COLO829 (cell line): ENCODE measurements around the gene SDCCAG8.
A peak's percentile ranks its signal among the peaks of the same experiment; 100 is the strongest.
"Not testable (repeated sequence)": the region's sequence is repeated elsewhere in the genome, so short reads cannot be mapped to it uniquely, and the experiment has no call there.

ENCODE experiments used
- DNase-seq: peaks from one replicate; pipeline ENCODE4 v3.0.0; 2012; ENCODE audit warnings: low spot score

SDCCAG8 gene

GRCh38 chr1:243255791-243256512, at the start of gene SDCCAG8:
SDCCAG8 (plus strand) TSS chr1:243256041; CDS start chr1:243256174, 133 bp downstream.
- peak; percentile 97 for DNase-seq

GRCh38 chr1:243211984-243212383, 43.9 kb upstream of the SDCCAG8 start:
- not testable (repeated sequence) for DNase-seq

GRCh38 chr1:243213045-243213787, 42.6 kb upstream of the SDCCAG8 start:
- no peak for DNase-seq

DNA sequence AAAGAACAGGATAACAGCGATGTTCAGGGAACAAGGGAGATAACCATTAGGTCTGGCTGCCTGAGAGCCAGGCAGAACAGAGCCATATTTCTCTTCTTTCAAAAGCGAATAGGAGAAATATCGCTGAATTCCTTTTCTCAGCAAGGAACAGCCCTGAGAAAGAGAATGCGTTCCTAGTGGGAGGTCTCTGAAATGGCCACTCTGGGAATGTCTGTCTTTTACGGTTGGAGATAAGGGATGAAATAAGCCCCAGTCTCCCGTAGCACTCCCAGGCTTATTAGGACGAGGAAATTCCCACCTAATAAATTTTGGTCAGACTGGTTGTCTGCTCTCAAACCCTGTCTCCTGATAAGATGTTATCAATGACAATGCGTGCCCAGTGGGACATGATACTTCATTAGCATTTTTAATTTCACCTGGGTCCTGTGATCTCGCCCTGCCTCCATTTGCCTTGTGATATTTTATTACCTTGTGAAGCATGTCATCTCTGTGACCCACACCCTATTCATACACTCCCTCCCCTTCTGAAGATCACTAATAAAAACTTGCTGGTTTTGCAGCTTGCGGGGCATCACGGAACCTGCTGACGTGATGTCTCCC, 40.5 kb upstream of the SDCCAG8 start:
- DNase-seq = not testable (repeated sequence)

GRCh38 chr1:243216741-243217140, 39.1 kb upstream of the SDCCAG8 start:
- DNase-seq = no peak

DNA sequence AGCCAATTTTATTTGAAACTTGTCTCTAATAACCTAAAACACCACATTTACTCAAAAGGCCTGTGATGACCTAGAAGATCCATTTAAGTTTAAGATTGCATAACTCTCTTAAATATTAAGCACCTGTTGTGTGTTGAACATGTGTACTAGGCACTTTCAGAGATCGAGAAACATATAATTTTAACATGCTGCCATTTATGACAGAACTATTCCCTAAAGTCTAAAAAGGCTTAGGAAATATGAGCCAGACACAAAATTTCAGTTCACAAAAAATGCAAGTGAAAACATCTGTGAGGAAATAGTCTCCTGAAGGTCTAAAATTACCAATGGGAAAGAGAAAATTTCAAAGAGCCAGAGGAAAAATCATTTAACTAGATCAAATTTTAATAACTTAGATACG, 38.5 kb upstream of the SDCCAG8 start:
- DNase-seq = no peak

GRCh38 chr1:243218059-243218458, 37.8 kb upstream of the SDCCAG8 start:
- DNase-seq = no peak

GRCh38 chr1:243227622-243228021, 28.2 kb upstream of the SDCCAG8 start:
- no peak for DNase-seq

- DNase-seq = no peak
Observed at GRCh38 chr1:243229526-243229925, 26.3 kb upstream of the SDCCAG8 start.

DNA sequence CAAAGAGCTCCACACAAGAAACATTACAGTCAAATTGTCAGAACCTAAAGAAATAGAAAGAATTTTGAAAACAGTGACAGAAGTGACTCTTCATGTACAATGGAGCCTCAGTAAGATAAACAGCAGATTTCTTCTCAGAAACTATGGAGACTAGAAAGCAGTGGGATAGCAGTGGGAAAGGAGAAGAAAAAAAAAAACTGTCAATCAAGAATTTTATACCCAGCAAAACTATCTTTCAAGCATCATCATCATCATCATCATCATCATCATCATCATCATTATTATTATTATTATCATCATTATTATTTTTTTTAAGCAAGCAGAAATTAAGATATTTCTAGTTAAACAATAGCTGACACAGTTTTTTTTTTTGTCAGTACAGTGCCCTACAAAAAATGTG, 24.9 kb upstream of the SDCCAG8 start:
- DNase-seq = no peak

GRCh38 chr1:243233908-243234307, 21.9 kb upstream of the SDCCAG8 start:
- no peak for DNase-seq

GRCh38 chr1:243234978-243235647, 20.7 kb upstream of the SDCCAG8 start:
- DNase-seq = no peak

- no peak for DNase-seq
Observed at GRCh38 chr1:243236604-243237252, 19.1 kb upstream of the SDCCAG8 start.

DNA sequence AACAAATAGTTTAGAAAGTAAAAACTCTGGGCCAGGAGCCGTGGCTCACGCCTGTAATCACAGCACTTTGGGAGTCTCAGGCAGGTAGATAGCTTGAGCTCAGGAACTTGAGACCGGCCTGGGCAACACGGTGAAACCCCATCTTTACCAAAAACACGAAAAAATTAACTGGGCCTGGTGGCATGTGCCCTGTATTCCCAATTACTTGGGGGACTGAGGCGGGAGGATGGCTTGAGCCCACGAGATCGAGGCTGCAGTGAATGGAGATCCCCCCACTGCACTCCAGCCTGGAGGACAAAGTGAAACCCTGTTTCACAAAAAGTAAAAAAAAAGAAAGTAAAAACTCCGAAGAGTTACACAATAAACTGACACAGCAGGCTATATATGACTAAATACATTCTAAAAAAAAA, 11.4 kb upstream of the SDCCAG8 start:
- no peak for DNase-seq

- no peak for DNase-seq
Observed at GRCh38 chr1:243246916-243247315, 8.9 kb upstream of the SDCCAG8 start.

DNA sequence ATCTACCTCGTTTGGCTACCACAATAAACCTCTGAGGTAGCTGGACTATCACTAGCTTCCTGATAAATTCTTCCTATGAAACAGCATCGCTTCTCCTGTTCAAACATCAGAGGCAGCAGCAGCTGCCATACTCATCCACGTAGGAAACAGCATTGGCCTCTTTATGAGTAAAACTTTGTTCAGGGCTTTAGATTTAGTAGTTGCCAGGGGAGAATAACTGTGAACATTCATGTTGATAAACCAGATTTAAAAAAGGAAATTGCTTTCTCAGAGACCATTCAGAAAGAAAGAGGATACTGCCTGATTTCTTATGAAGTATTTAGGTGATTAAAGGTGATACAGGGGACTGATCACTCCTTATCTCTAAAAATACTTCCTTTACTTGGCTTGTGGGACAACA, 7.9 kb upstream of the SDCCAG8 start:
- DNase-seq = no peak

GRCh38 chr1:243249214-243249613, 6.6 kb upstream of the SDCCAG8 start:
- no peak for DNase-seq

DNA sequence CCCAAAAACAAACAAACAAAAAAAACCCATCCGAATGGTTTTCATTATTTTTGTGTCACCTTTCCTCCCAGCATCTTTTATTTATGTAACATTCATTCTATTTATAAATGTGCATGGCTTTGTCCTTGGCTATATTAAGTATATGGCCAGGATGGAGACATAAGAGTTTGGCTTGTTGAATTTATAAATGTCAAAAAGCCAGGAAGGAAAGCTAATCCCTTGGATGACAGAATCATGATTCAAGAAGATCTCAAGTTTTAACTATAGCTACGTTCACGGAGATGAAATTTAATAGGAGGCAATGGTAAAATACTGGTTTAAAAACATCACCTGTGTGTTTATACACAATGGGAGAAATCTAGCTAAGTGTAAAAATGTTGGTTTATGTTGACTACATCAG, 5.7 kb upstream of the SDCCAG8 start:
- no peak for DNase-seq

DNA sequence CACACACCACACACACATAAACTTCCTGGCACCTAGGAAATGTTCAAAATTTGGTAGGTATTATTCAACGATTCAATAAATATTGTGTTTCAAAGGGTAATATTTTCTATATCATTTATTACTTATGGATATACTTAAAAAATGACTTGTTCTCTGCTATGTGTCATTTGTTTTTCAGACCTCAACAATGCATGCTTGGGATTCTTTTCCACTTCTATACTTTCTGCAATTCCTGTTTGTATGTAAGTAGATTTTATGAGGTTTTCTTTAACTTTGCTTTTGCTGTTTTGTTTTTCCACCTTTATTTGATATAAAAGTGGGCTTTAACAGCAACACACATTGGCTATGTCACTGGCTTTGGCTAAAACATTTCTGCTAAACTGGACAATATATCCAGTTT, 4.3 kb upstream of the SDCCAG8 start:
- DNase-seq = no peak

DNA sequence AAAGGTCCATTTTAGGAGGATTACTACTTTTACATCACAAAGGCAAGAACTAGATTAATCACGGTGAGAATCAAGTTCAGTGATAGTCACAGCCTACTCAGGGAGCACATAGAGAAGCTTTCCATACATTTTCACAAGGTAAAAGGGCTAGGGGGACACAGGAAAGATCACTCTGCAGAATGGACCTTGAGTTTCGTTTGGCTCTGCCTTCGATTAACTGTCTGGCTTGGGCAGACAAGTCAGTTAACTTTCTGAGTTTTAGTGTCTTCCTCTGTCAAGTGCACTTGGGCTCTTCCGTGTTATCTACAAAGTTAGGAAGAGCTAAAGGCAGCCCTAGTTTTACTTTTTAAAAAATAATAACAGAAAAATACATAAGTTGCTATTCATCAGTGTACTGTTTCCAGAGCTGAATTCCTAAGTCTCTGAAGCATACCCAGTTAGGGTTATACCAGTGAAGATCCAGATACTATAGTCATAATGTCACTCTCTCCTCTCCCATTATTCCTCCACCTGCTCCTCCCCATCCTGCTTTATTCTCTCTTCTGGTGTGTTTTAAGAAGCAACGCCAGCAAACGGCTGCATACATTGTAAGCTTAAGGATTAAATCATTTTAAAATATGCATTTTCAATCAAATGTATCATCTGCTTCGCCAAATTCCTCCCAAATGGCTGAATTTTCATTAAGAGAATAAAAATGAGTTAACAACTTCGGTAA, 2.5 kb upstream of the SDCCAG8 start:
- DNase-seq = no peak

GRCh38 chr1:243253926-243254232, 2.0 kb upstream of the SDCCAG8 start:
- no peak for DNase-seq
